ENCODE results near the gene NCEH1.

- TF ChIP-seq CEBPB (IDR thresholded peaks at IDR 0.05; ENCODE audit: low read depth, low read length) (no peak), CTCF (conservative IDR thresholded peaks at IDR 0.05; ENCODE audit: low read depth, low read length) (no peak), BHLHE40 (IDR thresholded peaks at IDR 0.05; ENCODE audit: low read depth, low read length) (no peak), RFX5 (IDR thresholded peaks at IDR 0.05; ENCODE audit: low read depth, low read length) (no peak), MAFK (IDR thresholded peaks at IDR 0.05; ENCODE audit: low read depth, low read length) (no peak), POLR2A (IDR thresholded peaks at IDR 0.05; ENCODE audit: low read depth, low read length) (no peak), RCOR1 (IDR thresholded peaks at IDR 0.05; ENCODE audit: insufficient replicate concordance, low read length) (no peak), SMC3 (IDR thresholded peaks at IDR 0.05; ENCODE audit: low read depth, low read length) (no peak), USF2 (IDR thresholded peaks at IDR 0.05; ENCODE audit: low read depth, low read length) (no peak), FOS (IDR thresholded peaks at IDR 0.05; ENCODE audit: low read depth, low read length) (no peak), RAD21 (IDR thresholded peaks at IDR 0.05; ENCODE audit: low read length) (no peak), MAZ (IDR thresholded peaks at IDR 0.05; ENCODE audit: borderline replicate concordance, low read depth, low read length) (no peak)
Observed at GRCh38 chr3:172609750-172610149, 101.1 kb downstream of the NCEH1 start.

Data from IMR-90 (cell line).